Fibroblast of skin of right biceps (primary cell): Measurements from ENCODE around the gene COL23A1.
"Not testable (repeated sequence)": the region's sequence is repeated elsewhere in the genome, so short reads cannot be mapped to it uniquely, and the experiment has no call there.

Source experiments
- DNase-seq: peaks from one replicate; pipeline ENCODE4 v3.0.0-alpha.2; 2013

COL23A1 gene

DNA sequence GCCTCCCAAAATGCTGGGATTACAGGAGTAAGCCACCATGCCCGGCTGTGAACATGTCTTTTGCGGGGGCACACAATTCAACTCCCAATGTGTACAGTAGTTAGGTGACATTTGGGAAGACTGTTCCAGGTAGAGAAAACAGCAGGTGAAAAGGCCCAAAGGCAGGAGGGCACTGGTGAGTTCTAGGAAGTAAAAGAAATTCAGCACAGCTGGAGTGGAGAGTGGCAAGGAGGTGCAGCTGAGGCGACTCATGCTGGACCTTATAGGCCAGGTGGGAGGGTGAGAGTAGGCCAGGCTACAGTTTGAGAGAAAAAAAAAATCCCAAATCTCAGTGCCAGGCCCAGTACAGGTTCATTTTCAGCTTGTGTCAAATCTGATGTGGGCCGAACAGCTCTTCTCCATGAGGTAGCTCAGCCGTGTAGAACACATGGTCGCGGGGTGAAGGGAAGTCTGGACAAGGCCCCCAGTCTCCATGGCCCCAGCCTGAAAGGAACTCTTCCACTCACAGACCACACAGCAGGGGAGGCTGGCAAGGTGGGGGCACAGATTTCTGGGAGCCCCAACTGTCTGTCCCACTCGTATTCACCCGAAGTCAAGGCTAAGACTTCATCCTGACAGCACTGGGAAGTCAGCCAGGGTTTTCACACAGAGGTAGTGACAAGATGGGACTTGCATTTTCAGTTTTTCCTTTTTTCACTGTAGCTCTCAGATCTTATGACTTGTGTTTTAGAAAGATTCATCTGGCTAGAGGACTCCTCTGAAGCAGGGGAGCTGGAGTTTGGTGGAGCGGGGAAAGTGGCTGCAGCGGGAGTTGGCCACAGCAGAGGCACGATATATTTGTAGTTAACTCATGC lies 390.4 kb downstream of the COL23A1 start:
- no peak for DNase-seq

DNA sequence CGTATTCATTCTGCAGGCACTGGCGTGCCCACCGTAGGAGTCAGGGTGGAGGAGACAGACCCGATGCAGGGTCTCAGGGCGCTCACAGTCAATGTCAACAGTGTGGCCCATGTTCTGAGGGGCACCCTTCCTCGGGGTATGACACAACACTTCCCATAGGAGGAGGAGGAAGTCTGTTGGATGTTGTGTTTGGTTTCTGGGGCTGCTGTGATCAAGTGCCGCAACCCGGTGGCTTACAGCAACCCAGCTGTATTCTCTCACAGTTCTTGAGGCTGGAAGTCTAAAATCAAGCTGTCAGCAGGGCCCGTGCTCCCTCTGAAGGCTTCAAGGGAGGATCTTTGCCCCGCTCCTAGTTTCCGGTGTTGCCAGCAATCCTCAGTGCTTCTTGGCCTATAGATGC lies 391.5 kb downstream of the COL23A1 start:
- DNase-seq = no peak

DNA sequence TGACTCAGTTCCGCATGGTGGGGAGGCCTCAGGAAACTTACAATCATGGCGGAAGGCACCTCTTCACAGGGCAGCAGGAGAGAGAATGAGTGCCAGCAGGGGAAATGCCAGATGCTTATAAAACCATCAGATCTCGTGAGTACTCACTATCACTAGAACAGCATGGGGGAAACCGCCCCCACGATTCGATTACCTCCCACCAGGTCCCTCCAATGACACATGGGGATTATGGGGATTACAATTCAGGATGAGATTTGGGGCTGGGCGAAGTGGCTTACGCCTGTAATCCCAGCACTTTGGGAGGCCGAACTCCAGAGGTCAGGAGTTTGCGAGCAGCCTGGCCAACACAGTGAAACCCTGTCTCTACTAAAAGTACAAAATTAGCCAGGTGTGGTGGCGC lies 392.0 kb downstream of the COL23A1 start:
- not testable (repeated sequence) for DNase-seq

DNA sequence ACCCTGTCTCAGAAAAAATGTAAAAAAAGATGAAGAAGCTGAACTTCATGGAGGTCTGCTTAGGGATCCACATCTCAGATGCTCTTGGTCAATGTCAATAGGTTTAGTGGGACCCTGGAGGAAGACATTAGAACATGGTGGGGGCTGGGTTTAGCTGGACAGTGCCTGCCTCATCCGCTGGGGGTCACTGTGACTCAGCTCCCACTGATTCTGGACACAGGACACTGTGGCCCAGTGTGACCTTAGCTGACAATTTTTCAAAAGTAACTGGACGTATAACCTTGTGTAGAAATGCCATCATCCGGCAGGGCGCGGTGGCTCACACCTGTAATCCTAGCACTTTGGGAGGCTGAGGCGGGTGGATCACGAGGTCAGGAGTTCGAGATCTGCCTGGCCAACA lies 393.2 kb downstream of the COL23A1 start:
- no peak for DNase-seq

DNA sequence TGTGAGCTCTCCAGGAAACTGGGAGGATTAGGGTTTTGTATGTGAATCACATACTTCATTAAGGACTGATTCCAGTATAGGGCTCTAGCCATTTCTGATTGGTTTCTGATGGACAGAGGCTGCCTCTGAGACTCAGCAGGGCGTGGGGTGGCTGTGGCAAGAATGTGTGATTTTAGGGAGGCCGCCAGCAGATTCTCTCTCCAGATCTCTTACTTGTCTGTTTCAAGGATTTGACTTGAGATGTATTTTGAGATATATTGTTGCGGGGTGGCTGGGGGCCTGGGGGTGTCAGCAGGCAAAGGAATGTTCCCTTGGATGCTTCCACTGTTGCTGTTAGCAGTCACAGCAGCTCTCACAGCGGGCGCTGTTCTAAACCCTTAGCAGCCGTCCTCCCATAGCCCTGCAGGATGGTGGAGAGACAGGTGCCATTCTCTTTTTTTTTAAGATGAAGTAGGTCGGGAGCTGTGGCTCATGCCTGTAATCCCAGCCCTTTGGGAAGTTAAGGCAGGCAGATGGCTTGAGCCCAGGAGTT lies 393.8 kb downstream of the COL23A1 start:
- no peak for DNase-seq

DNA sequence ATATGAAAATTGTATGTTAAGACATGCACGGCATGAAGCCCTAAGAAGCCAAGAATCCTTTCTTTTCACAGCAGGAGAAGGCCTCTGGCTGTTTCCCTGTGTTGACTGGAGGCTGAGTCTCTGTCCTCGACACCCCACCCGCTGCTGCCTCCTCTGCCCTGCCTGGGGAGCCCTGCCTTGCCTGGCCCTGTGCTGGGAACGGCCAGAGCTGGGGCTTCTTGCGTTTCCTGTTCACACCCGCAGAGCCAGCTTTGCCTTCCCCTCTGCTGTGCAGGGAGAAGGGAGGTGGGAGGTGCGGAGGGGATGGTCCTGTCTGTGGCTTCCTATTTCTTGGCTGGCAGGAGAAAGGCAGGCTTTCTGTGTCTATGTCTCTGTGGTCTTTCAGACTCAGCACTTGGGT lies 396.2 kb downstream of the COL23A1 start:
- DNase-seq = no peak

DNA sequence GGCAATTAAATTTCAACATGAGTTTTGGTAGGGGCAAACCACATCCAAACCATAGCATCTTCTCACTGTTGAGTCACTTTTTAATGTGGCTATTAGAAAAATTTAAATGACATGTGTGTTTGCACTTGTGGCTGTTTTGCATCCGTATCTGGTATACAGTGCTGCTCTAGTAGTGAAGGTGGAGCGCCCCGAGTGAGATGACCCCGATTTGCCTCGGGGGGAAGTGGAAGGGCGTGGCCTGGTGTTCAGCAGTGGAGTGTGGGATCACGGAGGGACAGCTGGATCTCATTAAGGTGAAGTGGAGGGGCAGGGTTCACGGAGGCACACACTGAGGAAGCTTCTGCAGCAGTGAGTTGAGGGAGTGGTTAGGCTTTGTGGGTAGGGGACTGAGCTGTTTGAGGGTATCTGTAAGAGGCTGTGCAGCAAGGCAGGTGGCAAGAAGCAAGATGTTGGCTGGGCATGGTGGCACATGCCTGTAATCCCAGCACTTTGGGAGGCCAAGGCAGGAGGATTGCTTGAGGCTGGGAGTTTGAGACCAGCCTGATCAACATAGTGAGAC lies 396.9 kb downstream of the COL23A1 start:
- no peak for DNase-seq

DNA sequence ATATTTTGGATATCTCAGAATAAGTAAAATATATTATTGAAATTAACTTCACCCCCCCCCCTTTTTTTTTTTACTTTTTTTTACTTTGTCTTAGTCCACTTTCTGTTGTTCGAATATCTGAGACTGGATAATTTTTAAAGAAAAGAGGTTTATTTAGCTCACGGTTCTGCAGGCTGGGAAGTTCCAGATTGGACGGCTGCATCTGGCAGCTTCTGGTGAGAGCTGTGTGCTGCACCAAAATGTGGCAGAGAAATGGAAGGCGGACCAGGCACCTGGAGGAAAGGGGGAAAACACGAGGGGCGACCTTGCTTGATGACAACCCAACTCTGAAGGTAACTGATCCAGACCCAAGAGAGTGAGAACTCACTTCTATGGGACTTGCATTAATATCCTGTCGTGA lies 397.4 kb downstream of the COL23A1 start:
- no peak for DNase-seq

DNA sequence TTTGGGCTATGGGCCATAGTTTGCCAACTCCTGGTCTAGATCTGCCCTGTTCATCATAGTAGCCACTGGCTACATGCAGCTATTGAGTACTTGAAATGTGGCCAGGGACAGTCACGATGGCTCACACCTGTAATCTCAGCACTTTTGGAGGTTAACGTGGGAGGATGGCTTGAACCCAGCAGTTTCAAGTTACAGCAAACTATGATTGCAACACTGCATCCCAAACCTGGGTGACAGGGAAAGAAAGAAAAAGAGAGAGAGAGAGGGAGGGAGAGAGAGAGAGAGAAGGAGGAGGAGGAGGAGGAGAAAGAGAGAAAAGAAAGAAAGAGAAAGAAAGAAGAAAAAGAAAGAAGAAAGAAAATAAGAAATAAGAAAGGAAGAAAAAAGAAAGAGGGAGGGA lies 397.9 kb downstream of the COL23A1 start:
- DNase-seq = no peak

DNA sequence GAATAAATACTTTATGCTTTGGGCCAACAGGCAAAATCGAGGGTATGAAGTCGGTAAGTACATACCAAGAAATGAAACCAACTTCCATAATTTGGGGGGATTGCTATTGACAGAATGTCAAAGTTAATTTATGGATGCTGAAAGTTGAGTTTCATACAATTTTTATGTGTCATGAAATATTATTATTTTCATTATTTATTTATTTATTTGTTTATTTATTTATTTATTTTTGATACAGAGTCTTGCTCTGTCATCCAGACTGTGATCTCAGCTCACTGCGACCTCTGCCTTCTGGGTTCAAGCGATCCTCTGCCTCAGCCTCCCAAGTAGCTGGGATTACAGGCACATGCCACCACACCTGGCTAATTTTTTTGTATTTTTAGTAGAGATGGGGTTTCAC lies 398.5 kb downstream of the COL23A1 start:
- DNase-seq = no peak

DNA sequence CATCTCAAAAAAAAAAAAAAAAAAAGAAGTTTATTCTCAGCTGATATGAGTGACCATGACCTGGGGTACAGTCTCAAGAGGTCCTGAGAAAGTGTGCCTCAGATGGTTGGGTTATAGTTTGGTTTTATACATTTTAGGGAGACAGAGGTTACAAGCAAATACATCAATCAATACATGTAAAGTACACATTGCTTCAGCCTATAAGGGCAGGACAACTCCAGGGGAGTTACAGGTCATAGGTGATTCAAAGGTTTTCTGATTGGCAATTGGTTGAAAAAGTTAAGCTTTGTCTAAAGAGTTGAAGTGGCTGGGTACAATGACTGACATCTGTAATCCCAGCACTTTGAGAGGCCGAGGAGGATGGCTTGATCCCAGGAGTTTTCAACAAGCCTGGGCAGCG lies 400.8 kb downstream of the COL23A1 start:
- DNase-seq = no peak
